GM21576 (cell line): ENCODE data around the gene SLITRK5.

Source experiments
- ATAC-seq: cut with Tn5 transposase; IDR thresholded peaks from one replicate; pipeline ENCODE4 v1.9.1; 2021; ENCODE audit warnings: mild to moderate bottlenecking, moderate library complexity; ENCODE audit not compliant: unreplicated experiment

The SLITRK5 gene

DNA sequence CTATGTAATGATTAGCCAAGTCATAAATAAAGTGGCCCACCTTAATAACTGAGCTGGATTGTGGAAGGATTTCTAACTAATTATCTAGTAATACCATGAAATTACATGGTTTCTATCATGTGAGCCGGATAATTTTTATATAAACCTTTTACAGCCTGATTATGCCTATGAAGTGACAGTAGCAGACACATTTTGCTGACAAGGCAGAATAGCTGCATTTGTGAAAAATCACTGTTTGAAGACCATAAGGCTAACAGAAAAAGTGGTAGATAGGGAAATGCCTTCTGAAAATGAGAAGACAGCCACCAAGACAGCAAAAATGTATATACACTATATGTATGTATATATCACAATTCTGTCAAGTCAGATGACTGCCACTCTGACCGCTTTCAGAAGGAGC, 27.1 kb downstream of the SLITRK5 start:
- ATAC-seq = no peak

DNA sequence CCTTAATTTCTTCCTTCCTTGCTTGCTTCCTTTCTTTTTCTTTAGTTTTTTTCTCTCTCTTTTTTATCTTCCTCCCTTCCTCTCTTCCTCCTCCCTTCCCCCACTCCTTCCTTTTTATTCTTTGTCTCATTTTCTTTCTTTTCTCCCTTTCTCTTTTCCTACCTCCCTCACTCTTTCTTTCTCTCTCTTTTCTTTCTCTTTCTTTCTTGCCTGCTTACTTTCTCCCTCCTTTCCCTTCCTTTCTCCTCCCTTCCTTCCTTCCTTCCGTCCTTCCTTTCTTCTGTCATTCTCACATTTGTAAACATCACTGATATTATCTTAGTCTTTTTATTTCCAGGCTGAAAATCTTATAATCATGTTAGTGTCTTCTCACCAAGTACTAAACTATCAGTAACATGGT, 38.8 kb downstream of the SLITRK5 start:
- ATAC-seq = no peak

DNA sequence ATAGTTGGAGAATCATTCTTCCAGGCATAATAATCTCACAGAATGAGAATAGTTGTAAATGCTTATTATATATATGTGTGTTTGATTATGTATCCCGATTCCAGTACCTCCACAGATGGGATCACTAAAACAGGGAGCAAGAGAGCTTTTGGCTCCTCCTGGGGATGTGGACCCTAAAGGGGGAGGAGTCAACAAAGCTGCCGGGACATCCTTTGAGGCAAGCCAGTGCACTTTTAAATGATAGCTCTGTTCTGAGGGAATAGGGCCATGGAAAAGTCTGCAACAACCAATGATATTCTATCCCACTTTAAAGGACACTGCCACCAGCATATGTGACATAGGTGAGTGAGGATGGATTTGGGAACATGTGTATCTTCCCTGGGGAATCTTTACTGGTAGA, 40.8 kb downstream of the SLITRK5 start:
- no peak for ATAC-seq
